Lower leg skin (tissue), 3 donors: ENCODE measurements around the gene SLC9C2.

ENCODE experiments used
- CTCF ChIP-seq, 3 donors: fragments of 450-650 bp; IDR thresholded peaks; one replicate each; pipeline ENCODE4 v1.5.1; 2016; ENCODE audit warnings: antibody characterized with exemption in 3 of 3, mild to moderate bottlenecking in 3 of 3, moderate library complexity in 2 of 3
- POLR2A ChIP-seq, 2 donors: fragments of 450-650 bp; IDR thresholded peaks; one replicate each; pipeline ENCODE4 v1.6.1; 2016 to 2017; ENCODE audit warnings: antibody characterized with exemption in 2 of 2, mild to moderate bottlenecking in 1 of 2, moderate library complexity in 1 of 2

- no peak for TF ChIP-seq CTCF (IDR thresholded peaks at IDR 0.05)
- TF ChIP-seq POLR2A (IDR thresholded peaks at IDR 0.05), result no peak
Observed at GRCh38 chr1:173525926-173526325, 76.9 kb downstream of the SLC9C2 start.
